HepG2 (cell line): Measurements from ENCODE around the gene POU2F1. TPM values are rescaled to one million over a fixed set of nuclear protein-coding genes. Genes with fewer than 3 reads are reported as not detected.

Experiments
- ATAC-seq: fragments of 200-7000 bp; cut with Tn5 transposase; 3 replicates; pipeline ENCODE4 v1.9.1; 2020; ENCODE audit warnings: mild to moderate bottlenecking, moderate library complexity
- BruUV-seq: library from RNA; stranded (reverse); fragments of 400-500 nt; replicated peaks from 2 replicates; lab custom pipeline; 2021; lab: Mats Ljungman, UMichigan
- CTCF ChIA-PET: fragments of 300-600 bp; formaldehyde crosslinking; extraction: SDS; loops from one replicate; lab custom pipeline; 2021; ENCODE audit warnings: low total read pairs, inconsistent platforms, low intra/inter-chr PET ratio; lab: Yijun Ruan, JAX
- POLR2A ChIA-PET: fragments of 350-600 bp; sonication (Branson Sonifier 250); formaldehyde crosslinking; loops from one replicate; lab custom pipeline; 2020; ENCODE audit warnings: antibody characterized with exemption, inconsistent platforms; lab: Yijun Ruan, JAX
- DNase-seq: peaks from one replicate; pipeline ENCODE4 v3.0.0-alpha.2; 2015; ENCODE audit warnings: low spot score
- FAIRE-seq: peaks from 3 replicates; lab custom pipeline; 2011; peaks lifted over from hg19 to GRCh38; lab: Jason Lieb, UNC
- H2AFZ ChIP-seq: one replicate; pipeline ENCODE4 v1.6.1; 2011; ENCODE audit warnings: low read length, inconsistent platforms
- H3K27ac ChIP-seq: fragments of 300-600 bp; 3 replicates; pipeline ENCODE4 v1.8.0; 2011; ENCODE audit warnings: mixed run types, mild to moderate bottlenecking, mixed read lengths, low read length, inconsistent platforms; ENCODE audit not compliant: insufficient read depth; ENCODE audit errors: extremely low read length
- H3K27me3 ChIP-seq, 2 experiments: fragments of 200-600 bp in 1 of 2; 2 replicates in 1 of 2; 3 replicates in 1 of 2; pipeline versions ENCODE4 v1.6.0 to v1.8.0; 2011; ENCODE audit warnings: low read length in 2 of 2, mild to moderate bottlenecking in 2 of 2, moderate library complexity in 2 of 2, inconsistent platforms in 1 of 2; ENCODE audit not compliant: insufficient read depth in 2 of 2, control insufficient read depth in 1 of 2
- H3K36me3 ChIP-seq, 2 experiments: fragments of 200-600 bp in 1 of 2; replicated peaks in 1 of 2; 2 replicates in 1 of 2; 3 replicates in 1 of 2; pipeline versions ENCODE4 v1.5.1 to v1.8.0; 2011; ENCODE audit warnings: low read length in 2 of 2, inconsistent platforms in 1 of 2; ENCODE audit not compliant: insufficient read depth in 2 of 2, control insufficient read depth in 1 of 2
- H3K4me1 ChIP-seq: 2 replicates; pipeline ENCODE4 v1.5.1; 2012; ENCODE audit warnings: low read length, inconsistent platforms; ENCODE audit not compliant: insufficient read depth
- H3K4me2 ChIP-seq: 2 replicates; pipeline ENCODE4 v1.6.0; 2011; ENCODE audit warnings: low read depth, low read length, inconsistent platforms
- H3K4me3 ChIP-seq, 3 experiments: fragments of 200-600 bp in 1 of 3; sonication (generic), shearing (Covaris generic) in 1 of 3; replicated peaks in 1 of 3; 2 replicates each; pipeline ENCODE4 v1.5.1; 2011 to 2016; ENCODE audit warnings: low read length in 3 of 3, inconsistent platforms in 2 of 3, low read depth in 2 of 3, mild to moderate bottlenecking in 2 of 3, control low read depth in 1 of 3, mixed read lengths in 1 of 3; ENCODE audit not compliant: insufficient read depth in 1 of 3
- H3K79me2 ChIP-seq: one replicate; pipeline ENCODE4 v1.6.1; 2011; ENCODE audit warnings: low read length, inconsistent platforms; ENCODE audit not compliant: insufficient read depth
- H3K9ac ChIP-seq: 2 replicates; pipeline ENCODE4 v1.6.0; 2011; ENCODE audit warnings: mild to moderate bottlenecking, low read depth, low read length, inconsistent platforms; ENCODE audit not compliant: insufficient read depth
- H3K9me3 ChIP-seq: 2 replicates; pipeline ENCODE4 v1.5.1; 2012; ENCODE audit warnings: mild to moderate bottlenecking, low read length
- H4K20me1 ChIP-seq: 2 replicates; pipeline ENCODE4 v1.6.0; 2011; ENCODE audit warnings: inconsistent platforms, mild to moderate bottlenecking, low read length, moderate library complexity; ENCODE audit not compliant: insufficient read depth
- MXI1 ChIP-seq: IDR thresholded peaks from 3 replicates; pipeline ENCODE4 v1.6.1; 2012; ENCODE audit warnings: low read depth, low read length, inconsistent platforms, borderline replicate concordance
- SRSF9 ChIP-seq: fragments of 200-400 bp; formaldehyde crosslinking; IDR thresholded peaks from 2 replicates; pipeline ENCODE4 v1.6.1; 2018; ENCODE audit warnings: borderline replicate concordance, mild to moderate bottlenecking, low read depth, low read length; ENCODE audit not compliant: insufficient read depth, poor library complexity, severe bottlenecking
- WGBS: methylation state at CpG from one replicate; pipeline ENCODE4 v1.1.6; 2017; ENCODE audit warnings: low lambda C conversion rate; 5-methylcytosine and 5-hydroxymethylcytosine counted together
- in situ Hi-C: cut with HindIII; loops from 2 replicates; pipeline ENCODE4 v1.10.0; 2017; ENCODE audit warnings: low pct_unique_long_range_greater_than_20kb; ENCODE audit not compliant: extremely low pct_ligation_motif_present
- intact Hi-C: fragments of 100-400 bp; cut with micrococcal nuclease; formaldehyde crosslinking; loops from one replicate; pipeline ENCODE4 v1.10.0; 2022; ENCODE audit not compliant: unreplicated experiment
- polyA plus RNA-seq, 8 experiments: library from polyadenylated mRNA; depleted of rRNA in 3 of 8; stranded (reverse) in 7 of 8; unstranded in 1 of 8; fragments of >200 nt; fragmentation: Illumina TruSeq in 4 of 8; extraction: Trizol in 4 of 8; gene quantifications; 2 replicates each; pipeline versions ENCODE4 v1.2.1 to v1.2.3, GENCODE V29; 2011 to 2016; ENCODE audit warnings: low read depth in 4 of 8, missing spikeins in 1 of 8, mixed read lengths in 1 of 8; ENCODE audit not compliant: insufficient read depth in 1 of 8
- total RNA-seq, 5 experiments: library from RNA; depleted of rRNA; stranded (reverse); fragments of >200 nt; fragmentation: Illumina TruSeq; extraction: Trizol; gene quantifications; 2 replicates each; pipeline ENCODE4 v1.2.3, GENCODE V29; 2016; ENCODE audit warnings: low read depth in 1 of 5

Gene POU2F1
- total and polyA plus RNA-seq, 2 of the 13 experiments (the other 11 are each of a cell fraction or from before 2014, with no cell fraction given) = 10.2 to 13.0 TPM

- no peak for FAIRE-seq
- H3K27me3 ChIP-seq = peaks cover 1 to 33% of the 10 kb centered on the region in 2 experiments
- no TSS peak for BruUV-seq
- no peak overlapping the region for H3K4me2 ChIP-seq
- TF ChIP-seq MXI1 (no peak), SRSF9 (no peak)
- no peaks in the 10 kb centered on the region for H4K20me1 ChIP-seq
- H3K36me3 ChIP-seq = no peaks in the 10 kb centered on the region
- CTCF ChIA-PET = no interaction called here
- no peak overlapping the region for H3K27ac ChIP-seq
- intact Hi-C loops (no loop called here), in situ Hi-C loops (no loop called here)
- no peak for ATAC-seq
- H3K79me2 ChIP-seq = no peaks in the 10 kb centered on the region
- H3K4me1 ChIP-seq = no peaks in the 10 kb centered on the region
- H3K9ac ChIP-seq = no peak overlapping the region
- DNase-seq = no peak
- no peaks in the 10 kb centered on the region for H3K9me3 ChIP-seq
- WGBS = 63% methylated on average over 2 of the region's 2 CpGs
- POLR2A ChIA-PET = no interaction called here
- H3K4me3 ChIP-seq = no peak overlapping the region
- no peak overlapping the region for H2AFZ ChIP-seq
These were observed 255.4 kb downstream of the POU2F1 start for GRCh38 chr1:167476061-167476460.

Other genes starting within 250 kb of the POU2F1 start
- 0.04 and 0.17 TPM in 2 replicates for gene ILDR2, start 245.3 kb upstream of the POU2F1 start, total RNA-seq (2016; rRNA removed; fragmentation: Illumina TruSeq; extraction: Trizol)
- gene ILDR2, start 245.3 kb upstream of the POU2F1 start, polyA plus RNA-seq (2011; rRNA removed) = 0.10 TPM in 1 of 2 replicates, not detected in the other
- not detected in 2 replicates for gene MAEL, start 231.6 kb upstream of the POU2F1 start, total RNA-seq (2016; rRNA removed; fragmentation: Illumina TruSeq; extraction: Trizol)
- gene MAEL, start 231.6 kb upstream of the POU2F1 start, polyA plus RNA-seq (2011; rRNA removed) = not detected in 2 replicates
- gene GPA33, start 130.5 kb upstream of the POU2F1 start, total RNA-seq (2016; rRNA removed; fragmentation: Illumina TruSeq; extraction: Trizol) = not detected in 2 replicates
- gene GPA33, start 130.5 kb upstream of the POU2F1 start, polyA plus RNA-seq (2011; rRNA removed) = not detected in 2 replicates
- gene STYXL2, start 126.8 kb upstream of the POU2F1 start, total RNA-seq (2016; rRNA removed; fragmentation: Illumina TruSeq; extraction: Trizol) = not detected in 2 replicates
- gene STYXL2, start 126.8 kb upstream of the POU2F1 start, polyA plus RNA-seq (2011; rRNA removed) = not detected in 2 replicates